ENCODE data around the gene TNFSF8. TPM values are rescaled to one million over a fixed set of nuclear protein-coding genes. Genes with fewer than 3 reads are reported as not detected.

TNFSF8 gene
- total and polyA plus RNA-seq, 2 of the 8 experiments (the other 6 are each of a cell fraction or from before 2014, with no cell fraction given) = not detected

DNA sequence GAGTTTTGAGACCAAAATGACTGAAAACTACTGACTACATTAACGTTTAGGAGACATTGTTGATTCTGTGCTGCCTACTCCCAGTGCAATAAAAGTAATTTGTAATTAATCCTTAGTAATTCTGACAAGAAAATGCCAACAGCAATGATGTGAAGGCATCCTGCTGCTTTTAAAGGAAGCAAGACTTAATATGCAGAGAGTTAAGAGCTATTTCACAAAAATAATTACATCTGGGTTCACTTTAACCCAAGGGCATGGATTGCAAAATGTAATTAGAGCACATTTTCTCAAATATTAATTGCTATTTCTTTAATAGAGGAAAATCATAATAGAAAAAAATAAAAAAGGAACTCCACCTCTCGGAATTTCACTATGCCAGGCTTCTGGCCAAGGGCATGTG is 22.7 kb upstream of the TNFSF8 start:
- H3K9ac ChIP-seq (replicated peaks in 1 of 4; ENCODE audit: extremely low read depth in 1 of 4, low read depth in 3 of 4, low read length in 3 of 4) = no peak overlapping the region
- no peak overlapping the region for H2BK15ac ChIP-seq (ENCODE audit: low read length)
- no peak overlapping the region for H3K56ac ChIP-seq (replicated peaks; ENCODE audit: insufficient read length, low read depth, low read length)
- H3K23me2 ChIP-seq (ENCODE audit: low read depth, low read length) = no peaks in the 10 kb centered on the region; the same call in 1 of the 2 replicates
- no peaks in the 10 kb centered on the region for H4K20me1 ChIP-seq (replicated peaks in 1 of 2; ENCODE audit: control insufficient read depth in 1 of 2, insufficient read depth in 2 of 2, low read length in 2 of 2)
- H3K27ac ChIP-seq (ENCODE audit: low read depth, low read length) = no peak overlapping the region
- no peak for FAIRE-seq
- H3K79me1 ChIP-seq (ENCODE audit: low read depth, low read length) = no peaks in the 10 kb centered on the region
- H3K27me3 ChIP-seq (replicated peaks in 1 of 4; ENCODE audit: control insufficient read depth in 3 of 4, extremely low read depth in 1 of 4, insufficient read depth in 3 of 4, low read length in 3 of 4) = no peaks in the 10 kb centered on the region; a peak in 2 of 7 replicates
- H4K91ac ChIP-seq (replicated peaks; ENCODE audit: insufficient read length, low read length) = no peak overlapping the region
- no peak overlapping the region for H3K4me3 ChIP-seq (ENCODE audit: extremely low read depth in 1 of 4, insufficient read depth in 2 of 4, low read depth in 3 of 4, low read length in 4 of 4)
- no peak overlapping the region for H2AK5ac ChIP-seq (ENCODE audit: low read depth, low read length)
- 86% methylated on average over 2 of the region's 2 CpGs; no CpG with 5 or more reads in 1 of the 2 experiments for WGBS, 2 experiments (ENCODE audit: extremely low coverage in 1 of 2, insufficient coverage in 1 of 2, insufficient read length in 1 of 2, insufficient replicate concordance in 2 of 2, low coverage in 1 of 2, low lambda C conversion rate in 2 of 2, missing lambda C conversion rate in 1 of 2)
- H4K8ac ChIP-seq (ENCODE audit: extremely low read depth, insufficient read depth, low read length) = no peak overlapping the region
- no peak for DNase-seq (ENCODE audit: low read depth in 1 of 2, low spot score in 2 of 2)
- no peaks in the 10 kb centered on the region for H3K4me1 ChIP-seq (replicated peaks in 1 of 4; ENCODE audit: control insufficient read depth in 3 of 4, insufficient read depth in 4 of 4, low read length in 3 of 4)
- no peak for TF ChIP-seq KDM1A (IDR thresholded peaks at IDR 0.05; ENCODE audit: borderline replicate concordance, low read length)
- TF ChIP-seq CBX8 (IDR thresholded peaks at IDR 0.05; ENCODE audit: borderline replicate concordance, low read depth, low read length) = no peak
- no peak for TF ChIP-seq KDM4A (IDR thresholded peaks at IDR 0.05; ENCODE audit: low read depth, low read length, severe bottlenecking)
- no peak for TF ChIP-seq RNF2 (IDR thresholded peaks at IDR 0.05; ENCODE audit: borderline replicate concordance, low read depth, low read length, missing control alignments, poor library complexity, severe bottlenecking)
- TF ChIP-seq, protein P1, sequence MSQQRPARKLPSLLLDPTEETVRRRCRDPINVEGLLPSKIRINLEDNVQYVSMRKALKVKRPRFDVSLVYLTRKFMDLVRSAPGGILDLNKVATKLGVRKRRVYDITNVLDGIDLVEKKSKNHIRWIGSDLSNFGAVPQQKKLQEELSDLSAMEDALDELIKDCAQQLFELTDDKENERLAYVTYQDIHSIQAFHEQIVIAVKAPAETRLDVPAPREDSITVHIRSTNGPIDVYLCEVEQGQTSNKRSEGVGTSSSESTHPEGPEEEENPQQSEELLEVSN (IDR thresholded peaks at IDR 0.05) = no peak
- no peak for TF ChIP-seq CBX5 (IDR thresholded peaks at IDR 0.05; ENCODE audit: low read depth, low read length)
- no peak overlapping the region for H3K4me2 ChIP-seq (ENCODE audit: insufficient read depth in 1 of 2, low read depth in 2 of 2, low read length in 2 of 2)
- POLR2A ChIA-PET (ENCODE audit: partially characterized antibody) = no interaction called here
- no peak overlapping the region for H2BK5ac ChIP-seq (ENCODE audit: low read depth, low read length)
- H2BK20ac ChIP-seq (ENCODE audit: low read length) = no peak overlapping the region
- no peaks in the 10 kb centered on the region for H3K36me3 ChIP-seq (ENCODE audit: control insufficient read depth in 2 of 4, insufficient read depth in 4 of 4, low read length in 3 of 4)
- no peak overlapping the region for H3K23ac ChIP-seq (ENCODE audit: insufficient read length)
- no peak overlapping the region for H4K5ac ChIP-seq (ENCODE audit: insufficient read length, low read depth, low read length)
- H2BK120ac ChIP-seq (replicated peaks; ENCODE audit: low read depth, low read length) = no peak overlapping the region
- no peaks in the 10 kb centered on the region for H3K79me2 ChIP-seq (ENCODE audit: control insufficient read depth in 1 of 2, insufficient read depth in 2 of 2, low read length in 2 of 2)
- H3K4ac ChIP-seq (replicated peaks; ENCODE audit: insufficient read length, low read depth, low read length) = no peak overlapping the region
- H3K18ac ChIP-seq (ENCODE audit: extremely low read depth, low read length) = no peak overlapping the region
- CTCF ChIA-PET (ENCODE audit: partially characterized antibody) = interaction anchor here (0.7 to 1.6 kb wide), 3 partner anchors 17 to 46 kb away, joined by 3 to 5 read pairs (median 4); no protein-coding TSS in a partner anchor
- H3K14ac ChIP-seq (ENCODE audit: insufficient read length) = no peak overlapping the region
- no peak overlapping the region for H2AFZ ChIP-seq (ENCODE audit: low read length)
- H3K9me3 ChIP-seq (ENCODE audit: insufficient read depth in 2 of 2, low read depth in 1 of 2, low read length in 1 of 2) = no peaks in the 10 kb centered on the region
- H2BK12ac ChIP-seq (ENCODE audit: low read depth, low read length) = no peak overlapping the region

Data from H1 (cell line).